Measurements from ENCODE around the gene BMPER.

The BMPER gene

DNA sequence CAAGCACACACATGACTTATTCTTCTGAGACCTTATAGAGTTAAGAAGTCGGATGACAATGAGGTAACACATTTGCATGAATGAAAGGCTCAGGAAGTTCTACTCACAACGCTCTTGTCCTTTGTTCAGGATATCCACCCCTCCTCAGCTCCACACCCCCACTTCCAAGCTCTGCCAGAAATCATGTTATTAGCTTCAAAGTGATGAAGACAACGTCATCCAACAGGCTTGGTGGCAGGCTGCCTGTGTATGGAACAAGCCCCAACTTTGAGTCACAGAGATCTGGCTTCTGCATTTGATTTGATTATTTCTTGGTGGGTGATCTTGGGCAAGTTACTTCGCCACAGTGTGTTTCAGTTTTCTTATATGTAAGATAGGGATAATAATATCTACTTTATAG lies 12.4 kb upstream of the BMPER start:
- DNase-seq, result no peak

GRCh38 chr7:33893377-33893776 lies 12.0 kb upstream of the BMPER start:
- no peak for DNase-seq

- DNase-seq, result peak; percentile 86 to 88
Measured at GRCh38 chr7:33895025-33895804, 10.1 kb upstream of the BMPER start.

GRCh38 chr7:33900501-33900900 lies 4.8 kb upstream of the BMPER start:
- DNase-seq, result no peak

DNA sequence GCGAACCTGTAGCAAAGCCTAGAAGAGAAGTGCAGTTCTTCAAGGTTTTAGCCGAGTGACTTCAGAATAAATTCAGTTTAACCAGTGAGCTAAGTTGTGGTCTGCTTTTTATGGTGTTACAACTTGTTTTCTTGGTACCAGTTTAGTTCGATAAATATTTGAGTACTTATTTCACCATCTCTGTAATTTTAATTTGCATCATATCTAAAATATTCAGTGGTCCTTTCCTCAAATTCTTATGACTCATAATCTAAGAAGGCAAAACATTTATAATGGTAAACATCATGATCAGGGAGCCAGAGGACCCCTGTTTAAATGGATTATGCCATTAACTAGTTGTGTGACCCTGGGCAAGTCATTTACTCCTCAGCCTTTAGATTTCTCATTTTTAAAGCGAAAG lies 4.1 kb upstream of the BMPER start:
- DNase-seq, result no peak

GRCh38 chr7:33901847-33902246 lies 3.5 kb upstream of the BMPER start:
- DNase-seq, result no peak

DNA sequence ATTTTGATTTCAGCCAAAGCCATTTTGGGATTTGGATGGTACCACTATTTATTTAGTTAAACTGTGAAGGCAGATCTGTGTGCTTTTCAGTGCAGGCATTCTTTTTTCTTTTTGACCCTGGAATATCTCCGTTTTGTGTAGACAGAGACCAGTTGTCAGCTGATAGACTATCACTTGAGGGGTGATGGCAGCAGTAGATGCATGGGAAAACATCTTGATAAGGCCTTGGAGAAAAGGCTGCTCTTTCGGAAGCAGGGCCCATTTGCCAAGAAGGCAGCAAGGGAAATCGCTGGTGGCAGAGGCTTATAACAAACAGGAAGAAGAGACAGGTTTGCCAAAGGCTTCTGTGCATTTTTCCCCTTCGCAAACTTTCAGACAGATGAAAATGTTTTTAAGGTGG lies 2.6 kb upstream of the BMPER start:
- DNase-seq, result no peak

DNA sequence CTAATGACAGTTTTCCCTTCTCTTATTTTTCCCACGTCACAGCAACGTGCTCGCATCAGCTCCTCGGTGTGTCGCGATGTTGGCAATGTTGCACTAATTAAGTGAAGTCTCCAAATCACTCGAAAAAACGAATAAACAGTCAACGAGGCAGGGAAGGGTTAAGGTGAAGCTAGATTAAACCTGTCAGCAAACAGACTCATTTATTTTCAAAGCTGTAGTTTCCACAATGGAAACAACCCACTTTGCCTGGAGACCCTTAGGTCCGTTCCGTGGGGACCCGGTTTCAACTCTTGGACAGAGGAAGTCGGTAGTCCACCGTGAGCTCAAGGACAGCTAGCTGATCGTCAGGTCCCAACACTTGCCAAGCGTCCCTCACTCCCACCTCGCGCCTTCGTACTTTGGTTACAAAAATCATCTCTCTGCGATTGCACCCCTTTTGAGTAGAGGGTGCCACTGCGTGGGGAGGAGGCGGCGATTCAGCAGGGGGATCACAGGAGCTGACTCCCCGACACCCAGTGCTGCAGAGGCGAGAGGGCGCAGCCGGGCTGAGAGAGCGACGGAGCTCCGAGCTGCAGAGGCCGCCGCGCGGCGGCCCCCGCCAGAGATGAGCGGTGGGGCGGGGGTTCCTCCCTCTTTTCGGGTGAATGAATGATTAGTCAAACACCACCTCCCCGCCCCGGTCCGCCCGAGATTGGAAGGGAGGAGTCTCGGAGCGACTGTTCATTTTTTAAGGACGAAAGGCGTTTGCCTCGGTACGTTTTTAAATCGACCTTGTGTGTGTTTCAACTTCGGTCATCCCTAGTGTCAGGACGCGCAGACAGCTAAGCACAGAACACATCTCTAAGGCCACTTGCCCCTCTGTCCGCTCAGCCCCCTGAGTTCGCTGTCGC lies 1.3 kb upstream of the BMPER start:
- peak; percentile 54 to 62 for DNase-seq

GRCh38 chr7:33904681-33905388 lies 504 bp upstream of the BMPER start:
- DNase-seq, result peak; percentile 36 to 51

DNA sequence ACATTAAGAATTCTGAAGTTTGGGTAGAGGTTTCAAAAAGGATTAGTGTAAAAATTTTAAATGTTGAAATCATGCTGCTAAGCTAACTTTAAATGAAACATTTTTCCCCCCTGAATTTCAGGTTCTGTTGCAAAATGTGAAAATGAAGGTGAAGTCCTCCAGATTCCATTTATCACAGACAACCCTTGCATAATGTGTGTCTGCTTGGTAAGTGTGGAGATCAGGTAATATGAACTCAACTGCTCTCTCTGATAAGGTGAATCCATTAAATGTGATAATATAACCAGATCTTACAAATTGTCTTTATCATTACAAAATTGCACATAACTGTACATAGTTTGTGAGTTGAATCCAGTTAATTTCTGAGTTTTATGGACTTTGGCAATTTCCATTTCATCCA lies 1.4 kb downstream of the BMPER start:
- DNase-seq, result no peak

DNA sequence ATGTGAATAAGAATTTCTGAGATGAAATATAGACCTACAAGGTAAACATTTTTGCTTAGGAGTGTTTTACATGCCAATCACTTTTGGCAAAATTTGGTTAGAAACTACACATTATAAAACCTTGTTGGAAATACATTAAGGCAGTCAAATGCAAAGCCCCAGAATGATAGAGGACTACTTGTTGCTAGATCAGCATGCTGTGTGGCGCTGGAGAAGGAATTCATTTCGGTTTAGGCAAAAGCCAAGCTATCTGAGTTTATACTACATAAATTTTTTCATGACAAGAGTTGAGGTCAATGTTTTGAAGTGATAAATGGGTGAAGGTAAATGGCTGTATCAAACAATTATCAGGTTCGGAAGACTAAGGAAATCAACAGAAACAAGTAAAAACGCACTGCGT lies 2.3 kb downstream of the BMPER start:
- DNase-seq, result no peak

DNA sequence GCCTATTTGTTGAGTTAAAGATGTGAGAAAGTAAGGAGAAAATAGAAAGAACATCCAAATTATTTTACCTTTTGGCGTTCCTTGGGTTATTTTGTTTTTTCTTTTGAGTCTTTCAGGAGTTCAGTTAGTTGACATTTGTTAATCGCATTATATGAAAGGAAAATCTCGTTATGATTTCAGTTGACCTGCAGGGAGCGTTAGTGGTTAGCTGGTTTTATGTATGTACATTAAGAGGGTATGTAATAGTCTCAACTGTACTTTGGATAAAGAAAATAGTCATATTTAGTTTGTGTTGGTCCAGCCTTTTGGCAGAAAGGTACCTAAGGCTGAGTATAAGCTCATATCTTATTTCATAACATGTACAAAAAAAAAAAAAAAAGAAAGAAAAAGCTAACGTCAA lies 4.0 kb downstream of the BMPER start:
- no peak for DNase-seq

DNA sequence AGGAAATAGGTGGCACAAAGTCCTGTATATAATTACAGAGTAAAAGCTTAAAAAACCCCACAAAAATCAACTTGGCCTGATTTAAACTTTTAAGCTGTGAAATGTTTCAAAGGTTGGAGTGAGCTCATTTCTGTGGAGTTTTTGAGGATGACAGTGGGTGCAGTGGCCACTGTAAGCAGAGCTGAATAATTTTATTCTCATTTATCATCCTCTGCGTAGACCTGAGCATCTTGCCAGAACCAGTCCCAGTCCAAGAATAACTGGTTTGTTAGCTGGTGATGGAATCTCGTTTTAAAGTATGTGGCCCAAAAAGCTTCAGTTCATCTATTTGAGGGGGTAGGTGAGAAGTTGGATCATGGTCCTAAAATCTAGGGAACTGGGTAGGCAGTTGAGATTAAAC lies 4.4 kb downstream of the BMPER start:
- no peak for DNase-seq

DNA sequence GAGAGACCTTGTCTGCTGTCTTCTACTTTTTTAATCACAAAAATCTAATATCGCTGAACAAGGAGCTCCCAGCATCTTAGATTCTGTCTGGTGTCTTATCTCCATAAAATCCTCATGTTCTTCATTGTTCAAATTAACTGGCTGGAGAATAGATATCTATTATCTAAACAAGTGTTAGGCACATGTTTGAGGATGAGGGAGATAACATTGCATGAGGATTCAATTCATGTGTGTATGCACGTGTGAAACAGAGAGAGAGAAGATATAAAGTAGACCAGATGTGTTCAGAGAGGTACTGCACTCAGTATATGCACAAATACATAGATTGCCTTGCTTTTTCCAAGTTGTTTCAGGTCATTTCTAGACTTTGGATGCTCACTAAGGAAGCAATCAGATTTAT lies 5.4 kb downstream of the BMPER start:
- DNase-seq, result no peak

DNA sequence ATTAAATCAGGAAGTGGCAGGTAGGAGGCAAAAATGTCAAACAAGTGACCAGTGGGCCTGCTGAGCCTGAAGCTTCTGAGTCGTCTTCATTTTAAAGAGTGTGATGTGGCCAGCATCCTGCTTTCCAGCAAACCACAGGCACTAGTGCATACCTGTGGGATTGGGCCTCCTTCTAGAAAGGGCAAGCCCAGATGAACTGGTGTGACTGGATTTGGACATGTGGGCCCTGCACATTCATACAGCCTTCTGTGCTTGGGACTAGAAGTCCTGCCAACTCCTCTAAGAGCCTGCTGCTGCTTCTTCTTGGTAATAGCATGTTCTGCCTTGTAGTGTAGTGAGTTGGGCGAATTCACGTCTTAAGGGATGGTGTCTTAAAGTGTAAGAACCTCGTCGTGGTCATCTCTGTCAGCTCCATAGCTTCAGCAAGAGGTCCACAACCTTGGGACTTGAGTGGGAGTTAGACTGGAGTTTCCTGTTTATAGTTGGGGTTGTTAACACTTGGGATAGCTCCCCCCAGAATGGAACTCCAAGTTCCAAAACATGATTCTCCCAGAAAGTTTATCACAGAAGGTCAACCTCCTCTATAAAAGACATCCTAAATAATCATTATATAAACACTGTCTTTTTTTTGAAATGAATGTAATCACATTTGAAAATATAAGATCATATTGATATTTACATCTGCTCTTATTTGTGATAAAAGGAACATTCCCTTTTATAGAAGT lies 11.2 kb downstream of the BMPER start:
- no peak for DNase-seq

- DNase-seq, result no peak
Measured at GRCh38 chr7:33917661-33918060, 12.3 kb downstream of the BMPER start.

GRCh38 chr7:33918438-33919143 lies 13.3 kb downstream of the BMPER start:
- no peak for DNase-seq

GRCh38 chr7:33919449-33919848 lies 14.1 kb downstream of the BMPER start:
- no peak for DNase-seq

DNA sequence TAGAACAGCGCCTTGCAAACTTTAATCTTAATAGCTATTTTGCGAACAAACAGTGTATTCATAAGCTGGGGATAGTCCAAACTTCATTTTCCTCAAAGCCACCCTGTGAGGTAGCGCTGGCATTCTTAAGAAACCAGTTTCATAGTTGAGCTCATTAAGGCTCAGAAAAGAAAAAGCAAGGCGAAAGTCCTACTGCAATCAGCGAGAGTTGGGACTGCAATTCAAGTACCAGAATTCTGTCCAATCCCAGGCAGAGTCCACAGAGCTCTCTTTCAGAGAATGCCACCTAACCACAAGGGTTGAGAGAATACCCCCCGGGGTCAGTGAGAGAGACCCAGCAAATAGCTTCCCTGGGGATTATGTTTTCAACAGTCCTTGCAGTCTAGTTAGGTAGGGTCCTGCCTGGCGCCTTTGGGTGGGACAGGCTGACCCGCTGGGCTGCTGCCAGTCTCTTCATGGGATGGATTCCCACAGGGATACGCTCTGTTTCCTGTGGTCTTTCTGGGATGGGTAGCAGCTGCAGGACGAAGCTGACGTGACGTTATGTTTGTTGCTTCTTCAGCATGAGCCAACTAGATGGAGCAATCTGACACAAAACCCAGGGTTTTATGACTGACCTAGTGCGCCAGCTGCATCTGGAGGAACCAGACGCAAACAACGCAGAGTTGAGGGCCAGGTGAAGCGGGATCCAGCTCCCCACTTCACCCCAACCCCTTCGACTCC lies 16.0 kb downstream of the BMPER start:
- DNase-seq, result no peak

DNA sequence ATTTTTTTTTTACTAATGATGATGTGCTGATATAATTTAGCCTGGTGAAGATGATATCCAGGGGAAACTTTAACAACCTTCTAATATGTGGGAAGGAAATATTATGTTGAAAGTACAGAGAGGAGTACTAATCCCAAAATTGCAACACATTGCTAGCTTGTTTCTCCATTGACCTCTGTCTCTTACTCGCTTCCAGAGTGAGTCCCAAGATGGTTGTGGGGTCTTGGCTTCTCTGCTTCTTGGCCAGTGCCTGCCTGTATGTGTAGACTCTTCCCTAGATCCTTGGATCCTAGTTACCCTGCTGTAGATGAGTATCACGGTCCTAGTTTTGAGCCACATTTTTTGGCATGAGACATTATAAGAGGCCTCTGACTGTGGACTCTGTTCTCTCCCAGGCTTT lies 17.5 kb downstream of the BMPER start:
- no peak for DNase-seq

GRCh38 chr7:33923440-33924229 lies 18.3 kb downstream of the BMPER start:
- no peak for DNase-seq
